ENCODE measurements around the gene MCC.
"Not testable (repeated sequence)": the region's sequence is repeated elsewhere in the genome, so short reads cannot be mapped to it uniquely, and the experiment has no call there.

MCC gene

DNA sequence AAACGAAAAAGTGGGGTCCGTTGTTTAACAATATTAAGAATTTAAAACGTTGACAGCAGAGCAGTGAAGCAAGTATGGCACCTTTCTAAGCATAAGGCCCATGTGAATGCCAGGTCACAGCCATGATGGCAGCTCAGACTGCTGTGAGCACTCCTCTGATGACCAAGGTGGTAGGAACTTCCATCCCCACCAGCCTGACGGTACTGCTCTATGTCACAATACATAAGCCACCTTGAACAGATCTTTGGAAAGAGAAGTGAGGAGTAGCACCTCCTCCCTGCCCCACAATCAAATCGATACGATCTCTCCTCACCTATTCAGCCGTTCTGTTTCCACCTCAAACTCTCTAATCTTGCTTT is 405.7 kb downstream of the MCC start:
- Histone ChIP-seq H3K27ac (no peak overlapping the region), H3K36me3 (no peaks in the 10 kb centered on the region), H3K4me1 (no peaks in the 10 kb centered on the region), H3K4me2 (no peak overlapping the region), H4K20me1 (no peaks in the 10 kb centered on the region), H3K9me3 (no peaks in the 10 kb centered on the region), H3K9ac (no peak overlapping the region), H3K27me3 (no peaks in the 10 kb centered on the region), H3K4me3 (no peak overlapping the region)
- no peak for TF ChIP-seq Cebpa-rat (IDR thresholded peaks at IDR 0.05)

DNA sequence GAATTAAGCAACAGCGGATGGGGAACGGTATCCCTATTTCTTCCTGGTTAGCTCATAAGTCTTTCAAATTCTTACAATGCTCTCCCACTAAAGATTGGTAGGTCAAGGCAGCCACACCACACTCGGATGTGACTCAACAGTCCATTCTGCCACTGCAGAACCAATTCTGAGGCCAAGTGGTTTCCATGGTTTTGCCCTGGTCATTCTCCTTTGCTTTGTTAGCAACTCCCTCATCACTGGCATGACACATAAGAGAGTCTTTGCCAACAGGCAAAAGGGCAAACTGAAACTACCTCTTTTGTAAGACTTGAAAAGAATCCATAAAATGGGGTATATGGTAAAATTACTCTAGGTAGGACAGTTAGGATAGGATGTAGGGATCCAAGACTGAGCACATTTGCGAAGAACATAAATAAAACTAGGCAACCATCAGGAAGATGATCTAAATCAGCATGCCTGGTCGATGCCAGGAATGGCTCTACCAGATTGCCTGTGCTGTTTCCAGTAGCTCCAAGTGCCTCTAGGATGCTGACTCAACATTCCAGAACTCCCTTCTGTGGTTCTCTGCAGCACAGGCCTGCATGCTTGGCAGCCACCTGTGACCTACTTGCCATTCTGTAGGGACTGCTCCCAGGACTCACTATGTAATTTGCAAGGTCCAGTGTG is 406.2 kb downstream of the MCC start:
- no peak overlapping the region for H3K9ac ChIP-seq
- no peak overlapping the region for H3K27ac ChIP-seq
- H3K27me3 ChIP-seq: no peaks in the 10 kb centered on the region
- H3K4me1 ChIP-seq: no peaks in the 10 kb centered on the region
- H4K20me1 ChIP-seq: no peaks in the 10 kb centered on the region
- no peak overlapping the region for H3K4me2 ChIP-seq
- no peaks in the 10 kb centered on the region for H3K36me3 ChIP-seq
- H3K4me3 ChIP-seq: no peak overlapping the region
- no peaks in the 10 kb centered on the region for H3K9me3 ChIP-seq
- TF ChIP-seq Cebpa-rat (IDR thresholded peaks at IDR 0.05): no peak

DNA sequence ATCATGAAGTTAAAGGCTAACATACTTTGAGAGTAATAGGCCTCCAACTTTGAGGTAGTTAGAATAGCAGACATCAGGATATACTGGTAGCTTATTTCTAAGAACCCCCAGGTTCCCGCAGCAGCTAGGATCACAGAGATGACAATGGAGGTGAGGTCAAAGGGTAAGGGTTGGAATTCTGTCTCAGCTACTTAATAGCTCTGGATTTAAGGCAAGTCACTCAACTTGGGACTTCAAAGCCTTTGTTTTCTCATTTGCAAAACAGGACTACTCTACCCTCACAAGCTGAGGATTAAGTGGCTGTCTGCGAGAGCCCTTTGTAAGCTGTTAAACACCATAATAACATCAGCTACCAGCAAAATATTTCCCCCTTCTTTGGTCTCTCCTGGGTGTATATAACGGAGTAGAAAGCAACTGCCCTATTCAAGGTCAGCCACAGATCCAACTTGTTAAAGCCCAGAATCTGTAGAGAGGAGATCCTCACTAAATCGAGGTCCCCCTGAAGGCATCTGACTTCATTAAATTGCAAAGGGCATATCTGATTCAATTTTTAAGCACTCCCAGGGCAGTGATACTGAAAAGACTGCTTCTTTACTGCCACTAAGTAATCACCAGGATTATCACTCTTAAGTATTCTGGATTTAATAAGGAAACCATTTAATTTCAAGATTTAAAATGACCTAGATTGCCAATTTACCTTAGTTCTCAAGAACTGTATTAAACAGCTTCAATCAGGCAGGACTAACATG is 407.0 kb downstream of the MCC start:
- no peak overlapping the region for H3K4me2 ChIP-seq
- no peak overlapping the region for H3K4me3 ChIP-seq
- no peak for TF ChIP-seq Cebpa-rat (IDR thresholded peaks at IDR 0.05)
- H3K36me3 ChIP-seq: no peaks in the 10 kb centered on the region
- no peak overlapping the region for H3K27ac ChIP-seq
- no peaks in the 10 kb centered on the region for H4K20me1 ChIP-seq
- no peaks in the 10 kb centered on the region for H3K4me1 ChIP-seq
- no peak overlapping the region for H3K9ac ChIP-seq
- peaks cover under 1% of the 10 kb centered on the region; the same call in 1 of the 2 replicates for H3K9me3 ChIP-seq
- H3K27me3 ChIP-seq: no peaks in the 10 kb centered on the region

DNA sequence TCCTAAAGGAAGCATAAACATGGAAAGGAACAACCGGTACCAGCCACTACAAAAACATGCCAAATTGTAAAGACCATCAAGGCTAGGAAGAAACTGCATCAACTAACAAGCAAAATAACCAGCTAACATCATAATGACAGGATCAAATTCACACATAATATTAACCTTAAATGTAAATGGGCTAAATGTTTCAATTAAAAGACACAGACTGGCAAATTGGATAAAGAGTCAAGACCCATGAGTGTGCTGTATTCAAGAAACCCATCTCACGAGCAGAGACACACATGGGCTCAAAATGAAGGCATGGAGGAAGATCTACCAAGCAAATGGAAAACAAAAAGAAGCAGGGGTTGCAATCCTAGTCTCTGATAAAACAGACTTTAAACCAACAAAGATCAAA is 411.6 kb downstream of the MCC start:
- H3K27me3 ChIP-seq, H4K20me1 ChIP-seq, H3K36me3 ChIP-seq, H3K4me3 ChIP-seq, H3K4me1 ChIP-seq, H3K27ac ChIP-seq, H3K4me2 ChIP-seq, H3K9ac ChIP-seq: not testable (repeated sequence)
- peaks cover 37% of the 10 kb centered on the region for H3K9me3 ChIP-seq

DNA sequence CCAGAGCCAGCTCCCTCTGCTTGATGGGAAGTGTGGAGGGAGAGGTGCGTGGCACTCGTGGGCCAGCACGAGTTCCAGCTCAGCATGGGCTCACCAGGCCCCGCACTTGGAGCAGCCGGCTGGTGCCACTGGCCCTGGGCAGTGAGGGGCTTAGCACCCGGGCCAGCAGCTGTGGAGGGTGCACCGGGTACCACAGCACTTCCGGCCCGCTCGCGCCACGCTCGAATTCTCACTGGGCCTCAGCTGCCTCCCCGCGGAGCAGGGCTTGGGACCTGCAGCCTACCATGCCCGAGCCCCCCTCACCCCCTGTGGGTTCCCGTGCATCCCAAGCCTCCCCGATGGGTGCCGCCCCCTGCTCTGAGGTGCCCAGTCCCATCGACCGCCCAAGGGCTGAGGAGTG is 413.2 kb downstream of the MCC start:
- H3K4me2 ChIP-seq: no peak overlapping the region
- no peak overlapping the region for H3K27ac ChIP-seq
- TF ChIP-seq Cebpa-rat (IDR thresholded peaks at IDR 0.05): no peak
- no peaks in the 10 kb centered on the region for H3K4me1 ChIP-seq
- no peak overlapping the region for H3K9ac ChIP-seq
- no peak overlapping the region for H3K4me3 ChIP-seq
- H3K9me3 ChIP-seq: peaks cover 37% of the 10 kb centered on the region
- H3K27me3 ChIP-seq: no peaks in the 10 kb centered on the region
- no peaks in the 10 kb centered on the region for H3K36me3 ChIP-seq
- no peaks in the 10 kb centered on the region for H4K20me1 ChIP-seq

DNA sequence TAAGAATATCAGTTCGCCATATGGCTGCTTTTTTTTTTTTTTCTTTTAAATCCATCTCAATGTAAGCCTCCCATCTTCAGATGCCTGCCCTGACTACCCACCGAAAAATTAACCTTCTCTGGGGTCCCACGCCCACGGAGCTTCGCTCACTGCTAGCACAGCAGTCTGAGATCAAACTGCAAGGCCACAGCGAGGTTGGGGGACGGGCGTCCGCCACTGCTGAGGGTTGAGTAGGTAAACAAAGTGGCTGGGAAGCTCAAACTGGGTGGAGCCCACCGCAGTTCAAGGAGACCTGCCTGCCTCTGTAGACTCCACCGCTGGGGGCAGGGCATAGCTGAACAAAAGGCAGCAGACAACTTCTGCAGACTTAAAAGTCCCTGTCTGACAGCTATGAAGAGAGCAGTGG is 414.6 kb downstream of the MCC start:
- H3K9ac ChIP-seq, H3K27me3 ChIP-seq, H3K36me3 ChIP-seq, H4K20me1 ChIP-seq, H3K4me2 ChIP-seq, H3K4me3 ChIP-seq, H3K27ac ChIP-seq: not testable (repeated sequence)
- Histone ChIP-seq H3K4me1 (peaks cover 12% of the 10 kb centered on the region), H3K9me3 (peaks cover 37% of the 10 kb centered on the region)

DNA sequence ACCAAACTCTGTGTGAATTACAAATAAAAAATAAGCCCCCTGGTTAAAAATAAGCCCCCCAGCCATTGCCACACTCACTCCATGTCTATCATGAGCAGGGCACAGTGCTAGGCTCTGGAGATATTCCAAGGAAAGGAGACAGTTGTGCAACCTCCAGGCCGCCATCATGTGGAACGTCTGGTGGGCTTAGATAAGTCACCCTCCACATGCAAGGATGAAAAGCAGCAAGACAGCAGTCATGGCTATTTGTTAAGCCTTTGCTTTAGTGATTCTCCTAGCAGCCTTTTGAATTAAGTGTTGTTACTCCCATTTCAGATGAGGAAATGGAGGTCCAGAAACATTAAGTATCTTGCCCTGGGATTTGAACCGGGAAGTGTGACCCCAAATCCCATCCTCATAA is 416.9 kb downstream of the MCC start:
- no peaks in the 10 kb centered on the region for H3K27me3 ChIP-seq
- H3K27ac ChIP-seq: no peak overlapping the region
- H4K20me1 ChIP-seq: no peaks in the 10 kb centered on the region
- H3K9ac ChIP-seq: no peak overlapping the region
- no peak overlapping the region for H3K4me2 ChIP-seq
- H3K9me3 ChIP-seq: peaks cover 40% of the 10 kb centered on the region
- peaks cover 21% of the 10 kb centered on the region for H3K4me1 ChIP-seq
- no peak overlapping the region for H3K4me3 ChIP-seq
- no peak for TF ChIP-seq Cebpa-rat (IDR thresholded peaks at IDR 0.05)
- no peaks in the 10 kb centered on the region for H3K36me3 ChIP-seq

GRCh38 chr5:113070901-113071300 is 417.4 kb downstream of the MCC start:
- H3K27me3 ChIP-seq: no peaks in the 10 kb centered on the region
- peaks cover 36% of the 10 kb centered on the region for H3K9me3 ChIP-seq
- H3K4me2 ChIP-seq: no peak overlapping the region
- no peaks in the 10 kb centered on the region for H4K20me1 ChIP-seq
- TF ChIP-seq Cebpa-rat (IDR thresholded peaks at IDR 0.05): no peak
- no peak overlapping the region for H3K4me3 ChIP-seq
- H3K36me3 ChIP-seq: no peaks in the 10 kb centered on the region
- no peak overlapping the region for H3K9ac ChIP-seq
- peaks cover 22% of the 10 kb centered on the region for H3K4me1 ChIP-seq
- H3K27ac ChIP-seq: no peak overlapping the region

- Histone ChIP-seq H3K4me3 (no peak overlapping the region), H3K36me3 (no peaks in the 10 kb centered on the region), H3K4me1 (peaks cover 29% of the 10 kb centered on the region), H3K9me3 (0 out of 2 replicates have a peak, but pooled peaks cover 16% of the 10 kb centered on the region), H3K9ac (no peak overlapping the region), H3K27ac (no peak overlapping the region), H4K20me1 (no peaks in the 10 kb centered on the region), H3K4me2 (peak overlapping the region; percentile 33; the same call in 1 of the 2 replicates), H3K27me3 (no peaks in the 10 kb centered on the region)
- no peak for TF ChIP-seq Cebpa-rat (IDR thresholded peaks at IDR 0.05)
Measured at GRCh38 chr5:113068559-113068958, 419.7 kb downstream of the MCC start.

DNA sequence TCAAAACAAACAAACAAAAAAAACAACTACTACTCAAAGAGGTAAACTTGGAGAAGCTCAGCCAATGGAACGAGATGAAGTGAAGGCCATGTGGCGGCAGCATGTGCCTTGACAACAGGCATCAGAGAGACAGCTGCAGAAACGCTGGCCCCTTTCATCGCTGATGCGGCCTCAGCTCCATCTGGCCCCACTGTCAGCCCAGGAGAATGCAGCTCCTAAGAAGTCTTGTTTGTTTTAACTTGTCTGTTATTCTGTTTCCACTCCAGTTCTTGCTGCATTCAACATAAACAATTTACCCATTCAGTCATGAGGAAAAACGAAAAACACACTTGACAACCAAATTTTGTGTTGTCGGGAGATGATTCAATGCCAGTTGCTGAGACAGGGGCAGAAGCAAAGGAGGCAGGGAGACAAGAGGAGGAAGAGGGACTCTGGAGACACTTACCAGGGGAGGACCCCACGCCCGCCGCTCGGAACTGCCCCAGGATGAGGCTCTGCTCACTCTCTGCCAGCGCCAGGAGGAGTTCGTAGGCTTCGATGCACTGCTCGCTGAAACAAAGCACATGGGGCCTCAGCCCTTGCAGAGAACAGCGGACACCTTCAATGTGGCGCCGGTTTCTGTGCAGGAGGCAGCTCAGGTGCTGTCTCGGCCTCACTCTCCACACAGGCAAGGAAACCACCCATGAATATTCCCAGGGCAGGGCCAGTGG is 420.5 kb downstream of the MCC start:
- Histone ChIP-seq H3K9ac (no peak overlapping the region), H3K4me1 (peaks cover 37% of the 10 kb centered on the region), H4K20me1 (no peaks in the 10 kb centered on the region), H3K9me3 (0 out of 2 replicates have a peak, but pooled peaks cover 10% of the 10 kb centered on the region), H3K4me2 (no peak overlapping the region), H3K4me3 (no peak overlapping the region), H3K27ac (no peak overlapping the region), H3K27me3 (no peaks in the 10 kb centered on the region), H3K36me3 (no peaks in the 10 kb centered on the region)
- no peak for TF ChIP-seq Cebpa-rat (IDR thresholded peaks at IDR 0.05)

All from BLaER1 (cell line).